Fibroblast of pulmonary artery (primary cell): ENCODE measurements around the gene UBE2J2.
"Not testable (repeated sequence)": the region's sequence is repeated elsewhere in the genome, so short reads cannot be mapped to it uniquely, and the experiment has no call there.

Source experiments
- DNase-seq: peaks from one replicate; pipeline ENCODE4 v3.0.0-alpha.2; 2010; ENCODE audit warnings: low read depth
- H3K4me3 ChIP-seq: replicated peaks from 2 replicates; pipeline ENCODE4 v1.5.1; 2011; ENCODE audit warnings: low read depth, mild to moderate bottlenecking, control low read depth, low read length, moderate library complexity
- CTCF ChIP-seq: IDR thresholded peaks from 2 replicates; pipeline ENCODE4 v1.5.1; 2011; ENCODE audit warnings: mild to moderate bottlenecking, control low read depth, low read length, inconsistent platforms; ENCODE audit errors: missing control alignments

The UBE2J2 gene

GRCh38 chr1:1254667-1254998 is 19.0 kb downstream of the UBE2J2 start:
- H3K4me3 ChIP-seq: no peak overlapping the region
- TF ChIP-seq CTCF: no peak
- no peak for DNase-seq

GRCh38 chr1:1253972-1254666 is 19.5 kb downstream of the UBE2J2 start:
- H3K4me3 ChIP-seq: no peak overlapping the region
- no peak for TF ChIP-seq CTCF
- no peak for DNase-seq

GRCh38 chr1:1253314-1253713 is 20.3 kb downstream of the UBE2J2 start:
- TF ChIP-seq CTCF: no peak
- no peak for DNase-seq
- H3K4me3 ChIP-seq: no peak overlapping the region

GRCh38 chr1:1250786-1251284 is 22.8 kb downstream of the UBE2J2 start:
- DNase-seq: no peak
- H3K4me3 ChIP-seq: no peak overlapping the region
- no peak for TF ChIP-seq CTCF

GRCh38 chr1:1248009-1248913 is 25.4 kb downstream of the UBE2J2 start:
- H3K4me3 ChIP-seq, DNase-seq: not testable (repeated sequence)

- no peak for TF ChIP-seq CTCF
- no peak for DNase-seq
Measured at GRCh38 chr1:1247341-1247913, 26.2 kb downstream of the UBE2J2 start.

GRCh38 chr1:1246577-1247340 is 26.9 kb downstream of the UBE2J2 start, which contains the start of gene C1QTNF12:
Gene C1QTNF12 (minus strand): TSS chr1:1246722. CDS start chr1:1246690, 32 bp downstream.
- no peak within 1 kb of the TSS for H3K4me3 ChIP-seq
- no peak for TF ChIP-seq CTCF
- no peak for DNase-seq

More at GRCh38 chr1:1247341-1247913, 26.2 kb downstream of the UBE2J2 start:
- H3K4me3 ChIP-seq: no peak overlapping the region
